ENCODE results near the gene DCT.

DCT gene

GRCh38 chr13:94412870-94413597 is 66.4 kb downstream of the DCT start:
- no peak for DNase-seq (ENCODE audit: low read depth)
- TF ChIP-seq CTCF (conservative IDR thresholded peaks at IDR 0.05; ENCODE audit: control insufficient read depth, insufficient read depth, low read depth, low read length), result no peak
- no peak overlapping the region for H3K4me3 ChIP-seq (ENCODE audit: control insufficient read depth, low read depth, low read length)

- DNase-seq (ENCODE audit: low read depth), result no peak
- no peak for TF ChIP-seq CTCF (conservative IDR thresholded peaks at IDR 0.05; ENCODE audit: control insufficient read depth, insufficient read depth, low read depth, low read length)
Measured at GRCh38 chr13:94411747-94412146, 67.7 kb downstream of the DCT start.

GRCh38 chr13:94408314-94409036 is 71.0 kb downstream of the DCT start:
- DNase-seq (ENCODE audit: low read depth), result no peak
- H3K4me3 ChIP-seq (ENCODE audit: control insufficient read depth, low read depth, low read length), result no peak overlapping the region
- TF ChIP-seq CTCF (conservative IDR thresholded peaks at IDR 0.05; ENCODE audit: control insufficient read depth, insufficient read depth, low read depth, low read length), result no peak

More at GRCh38 chr13:94411747-94412146, 67.7 kb downstream of the DCT start:
- no peak overlapping the region for H3K4me3 ChIP-seq (ENCODE audit: control insufficient read depth, low read depth, low read length)

- no peak for DNase-seq (ENCODE audit: low read depth)
- TF ChIP-seq CTCF (conservative IDR thresholded peaks at IDR 0.05; ENCODE audit: control insufficient read depth, insufficient read depth, low read depth, low read length), result no peak
- no peak overlapping the region for H3K4me3 ChIP-seq (ENCODE audit: control insufficient read depth, low read depth, low read length)
Measured at GRCh38 chr13:94400874-94401273, 78.6 kb downstream of the DCT start.

GRCh38 chr13:94399812-94400211 is 79.7 kb downstream of the DCT start:
- DNase-seq (ENCODE audit: low read depth), result no peak

GRCh38 chr13:94395860-94396259 is 83.6 kb downstream of the DCT start:
- H3K4me3 ChIP-seq (ENCODE audit: control insufficient read depth, low read depth, low read length), result no peak overlapping the region
- DNase-seq (ENCODE audit: low read depth), result no peak
- no peak for TF ChIP-seq CTCF (conservative IDR thresholded peaks at IDR 0.05; ENCODE audit: control insufficient read depth, insufficient read depth, low read depth, low read length)

More at GRCh38 chr13:94399812-94400211, 79.7 kb downstream of the DCT start:
- H3K4me3 ChIP-seq (ENCODE audit: control insufficient read depth, low read depth, low read length), result no peak overlapping the region
- TF ChIP-seq CTCF (conservative IDR thresholded peaks at IDR 0.05; ENCODE audit: control insufficient read depth, insufficient read depth, low read depth, low read length), result no peak
